Ishikawa (cell line): ENCODE data around the gene CHRNA4.

Source experiments
- CEBPB ChIP-seq: IDR thresholded peaks from 2 replicates; pipeline ENCODE4 v1.6.1; 2012
- CREB1 ChIP-seq: IDR thresholded peaks from 2 replicates; pipeline ENCODE4 v1.6.1; 2012; ENCODE audit warnings: low read depth
- EGR1 ChIP-seq: IDR thresholded peaks from 2 replicates; pipeline ENCODE4 v1.6.1; 2012
- EP300 ChIP-seq: IDR thresholded peaks from 2 replicates; pipeline ENCODE4 v1.6.1; 2012; ENCODE audit warnings: borderline replicate concordance
- FOXM1 ChIP-seq: IDR thresholded peaks from 2 replicates; pipeline ENCODE4 v1.6.1; 2012; ENCODE audit warnings: low read depth, borderline replicate concordance
- NFIC ChIP-seq: IDR thresholded peaks from 2 replicates; pipeline ENCODE4 v1.6.1; 2012
- RAD21 ChIP-seq: IDR thresholded peaks from 2 replicates; pipeline ENCODE4 v1.6.1; 2012; ENCODE audit warnings: low read depth
- TAF1 ChIP-seq: IDR thresholded peaks from 2 replicates; pipeline ENCODE4 v1.6.1; 2012; ENCODE audit warnings: low read depth, mild to moderate bottlenecking
- TCF12 ChIP-seq: IDR thresholded peaks from 2 replicates; pipeline ENCODE4 v1.6.1; 2012; ENCODE audit warnings: low read depth
- TEAD4 ChIP-seq: IDR thresholded peaks from 2 replicates; pipeline ENCODE4 v1.6.1; 2012
- USF1 ChIP-seq: IDR thresholded peaks from 2 replicates; pipeline ENCODE4 v1.6.1; 2012
- YY1 ChIP-seq: IDR thresholded peaks from 2 replicates; pipeline ENCODE4 v1.6.1; 2012; ENCODE audit warnings: low read depth
- ZBTB7A ChIP-seq: IDR thresholded peaks from 2 replicates; pipeline ENCODE4 v1.6.1; 2012; ENCODE audit warnings: low read depth
- TF ChIP-seq, protein P1 (sequence below): IDR thresholded peaks from 2 replicates; pipeline ENCODE4 v1.6.1; 2012; ENCODE audit warnings: low read depth, mild to moderate bottlenecking
- TF ChIP-seq, protein P2 (sequence below): IDR thresholded peaks from 2 replicates; pipeline ENCODE4 v1.6.1; 2012

Gene CHRNA4

DNA sequence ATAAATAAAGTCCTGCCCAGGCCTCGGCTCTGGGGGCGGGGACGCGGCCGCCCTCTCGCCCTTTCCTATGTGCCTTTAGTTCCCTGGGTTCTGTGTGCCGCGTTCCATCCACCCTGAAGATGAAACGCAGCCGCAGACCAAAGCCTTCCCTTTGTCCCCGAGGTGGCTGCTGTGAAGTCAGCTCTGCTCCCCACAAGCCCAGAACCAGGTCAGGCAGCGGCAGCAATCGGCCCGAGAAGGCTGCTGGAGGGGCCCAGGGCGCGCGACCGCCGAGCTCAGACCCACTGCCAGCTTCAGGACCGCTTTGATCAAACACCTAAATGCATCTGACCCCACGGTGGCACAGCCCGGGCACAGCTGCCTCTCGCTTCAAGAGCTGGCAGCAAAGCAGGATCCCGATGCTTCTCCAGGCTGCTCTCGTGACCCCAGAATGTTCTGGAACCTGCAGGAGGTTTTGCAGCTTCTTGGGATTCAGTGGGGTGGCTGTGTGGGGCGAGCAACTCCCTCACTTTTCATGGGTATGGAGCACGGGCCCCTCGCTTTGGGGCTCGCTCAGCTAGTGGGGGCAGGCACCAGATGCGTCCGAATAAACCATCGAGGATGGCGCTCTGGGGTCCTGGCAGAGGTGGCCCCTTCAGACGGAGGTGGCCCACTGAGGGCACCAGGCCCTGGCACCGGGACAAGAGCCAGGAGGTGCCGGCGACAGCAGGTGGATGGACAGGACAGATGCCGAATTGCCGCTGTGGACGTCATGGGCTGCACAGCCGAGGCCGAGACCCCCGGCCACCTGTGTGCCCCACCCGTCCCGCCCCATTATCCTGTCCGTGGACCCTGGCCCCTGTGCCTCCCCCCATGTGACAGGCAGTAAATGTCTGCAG is 13.0 kb downstream of the CHRNA4 start:
- no peak for TF ChIP-seq TAF1
- TF ChIP-seq EP300: no peak
- no peak for TF ChIP-seq TEAD4
- no peak for TF ChIP-seq ZBTB7A
- TF ChIP-seq CEBPB: no peak

GRCh38 chr20:63347081-63347741 is 13.9 kb downstream of the CHRNA4 start:
- TF ChIP-seq, protein P1, sequence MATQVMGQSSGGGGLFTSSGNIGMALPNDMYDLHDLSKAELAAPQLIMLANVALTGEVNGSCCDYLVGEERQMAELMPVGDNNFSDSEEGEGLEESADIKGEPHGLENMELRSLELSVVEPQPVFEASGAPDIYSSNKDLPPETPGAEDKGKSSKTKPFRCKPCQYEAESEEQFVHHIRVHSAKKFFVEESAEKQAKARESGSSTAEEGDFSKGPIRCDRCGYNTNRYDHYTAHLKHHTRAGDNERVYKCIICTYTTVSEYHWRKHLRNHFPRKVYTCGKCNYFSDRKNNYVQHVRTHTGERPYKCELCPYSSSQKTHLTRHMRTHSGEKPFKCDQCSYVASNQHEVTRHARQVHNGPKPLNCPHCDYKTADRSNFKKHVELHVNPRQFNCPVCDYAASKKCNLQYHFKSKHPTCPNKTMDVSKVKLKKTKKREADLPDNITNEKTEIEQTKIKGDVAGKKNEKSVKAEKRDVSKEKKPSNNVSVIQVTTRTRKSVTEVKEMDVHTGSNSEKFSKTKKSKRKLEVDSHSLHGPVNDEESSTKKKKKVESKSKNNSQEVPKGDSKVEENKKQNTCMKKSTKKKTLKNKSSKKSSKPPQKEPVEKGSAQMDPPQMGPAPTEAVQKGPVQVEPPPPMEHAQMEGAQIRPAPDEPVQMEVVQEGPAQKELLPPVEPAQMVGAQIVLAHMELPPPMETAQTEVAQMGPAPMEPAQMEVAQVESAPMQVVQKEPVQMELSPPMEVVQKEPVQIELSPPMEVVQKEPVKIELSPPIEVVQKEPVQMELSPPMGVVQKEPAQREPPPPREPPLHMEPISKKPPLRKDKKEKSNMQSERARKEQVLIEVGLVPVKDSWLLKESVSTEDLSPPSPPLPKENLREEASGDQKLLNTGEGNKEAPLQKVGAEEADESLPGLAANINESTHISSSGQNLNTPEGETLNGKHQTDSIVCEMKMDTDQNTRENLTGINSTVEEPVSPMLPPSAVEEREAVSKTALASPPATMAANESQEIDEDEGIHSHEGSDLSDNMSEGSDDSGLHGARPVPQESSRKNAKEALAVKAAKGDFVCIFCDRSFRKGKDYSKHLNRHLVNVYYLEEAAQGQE: no peak

DNA sequence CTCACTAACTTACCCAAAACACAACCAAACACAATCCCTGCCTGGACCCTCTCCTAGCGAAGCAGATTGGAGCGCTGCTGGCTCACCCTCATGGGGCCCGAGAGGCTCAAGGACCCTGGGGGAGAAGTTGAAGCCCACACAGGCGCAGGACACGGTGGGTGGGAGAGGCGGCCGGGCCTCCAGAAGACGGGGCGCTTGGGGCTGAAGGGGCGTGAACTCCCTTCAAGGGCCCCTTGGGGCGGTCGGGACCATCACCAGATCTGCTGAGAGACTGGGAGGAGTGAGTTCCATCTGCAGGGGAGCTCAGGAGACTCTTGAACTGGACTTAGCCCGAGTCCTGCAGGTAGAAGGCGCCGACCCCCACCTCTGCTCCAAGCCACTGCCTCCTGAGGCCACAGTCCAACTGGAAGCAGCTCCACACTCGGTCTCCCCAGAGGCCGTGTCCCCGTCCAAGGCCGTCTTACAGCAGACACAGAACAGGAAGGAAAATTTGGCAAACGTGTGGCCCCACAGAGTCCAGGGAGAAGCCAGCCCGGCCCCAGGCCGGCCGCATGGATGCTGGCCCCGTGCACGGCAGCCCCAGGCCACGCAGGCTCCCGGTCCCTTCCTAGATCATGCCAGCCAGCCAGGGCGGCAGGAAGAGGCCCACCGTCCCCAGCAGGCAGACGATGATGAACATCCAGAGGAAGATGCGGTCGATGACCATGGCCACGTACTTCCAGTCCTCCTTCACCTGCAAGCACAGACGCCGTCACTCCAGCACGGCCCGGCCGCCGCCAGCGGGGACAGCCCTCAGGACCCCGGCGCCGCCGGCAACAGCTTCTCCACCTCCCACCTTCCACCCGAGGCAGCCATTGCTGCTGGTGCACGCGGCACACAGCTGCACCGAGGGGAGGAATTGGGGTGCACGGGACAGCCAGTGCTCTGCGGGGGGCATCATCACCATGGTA is 14.7 kb downstream of the CHRNA4 start:
- no peak for TF ChIP-seq EGR1
- TF ChIP-seq YY1: no peak

GRCh38 chr20:63345328-63346100 is 15.6 kb downstream of the CHRNA4 start:
- TF ChIP-seq CREB1 (no peak), NFIC (peak; percentile 70), TAF1 (no peak), EGR1 (no peak), RAD21 (no peak)
- TF ChIP-seq, protein P1: no peak

GRCh38 chr20:63344616-63345327 is 16.4 kb downstream of the CHRNA4 start:
- TF ChIP-seq YY1 (no peak), CEBPB (no peak), NFIC (no peak), FOXM1 (no peak), CREB1 (no peak), ZBTB7A (no peak), USF1 (no peak), EP300 (no peak), TEAD4 (no peak), TCF12 (no peak), TAF1 (no peak), RAD21 (no peak), EGR1 (no peak)
- TF ChIP-seq, protein P2, sequence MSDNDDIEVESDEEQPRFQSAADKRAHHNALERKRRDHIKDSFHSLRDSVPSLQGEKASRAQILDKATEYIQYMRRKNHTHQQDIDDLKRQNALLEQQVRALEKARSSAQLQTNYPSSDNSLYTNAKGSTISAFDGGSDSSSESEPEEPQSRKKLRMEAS: no peak
- TF ChIP-seq, protein P1: no peak
